COLO668 (cell line): ENCODE data around the gene BBS7.

Experiments used
- DNase-seq: peaks from one replicate; lab custom pipeline; 2025; ENCODE audit not compliant: unreplicated experiment; lab: John Stamatoyannopoulos, UW

The BBS7 gene

GRCh38 chr4:121827853-121828252 is 42.4 kb downstream of the BBS7 start:
- DNase-seq: no peak

GRCh38 chr4:121824950-121825349 is 45.3 kb downstream of the BBS7 start:
- DNase-seq: no peak

- DNase-seq: no peak
Observed at GRCh38 chr4:121824171-121824527, 46.1 kb downstream of the BBS7 start.

GRCh38 chr4:121823505-121824170 is 46.6 kb downstream of the BBS7 start, which contains the start of gene CCNA2:
Gene CCNA2 (minus strand): TSS chr4:121823883. CDS start chr4:121823628, 255 bp downstream.
- DNase-seq: peak; percentile 96

- DNase-seq: peak; percentile 14
Observed at GRCh38 chr4:121822796-121823504, 47.3 kb downstream of the BBS7 start.

GRCh38 chr4:121822047-121822446 is 48.2 kb downstream of the BBS7 start:
- DNase-seq: no peak

GRCh38 chr4:121819216-121819965 is 50.9 kb downstream of the BBS7 start:
- DNase-seq: no peak

GRCh38 chr4:121818215-121818614 is 52.1 kb downstream of the BBS7 start:
- DNase-seq: no peak

- no peak for DNase-seq
Observed at GRCh38 chr4:121817701-121818100, 52.6 kb downstream of the BBS7 start.

GRCh38 chr4:121817006-121817405 is 53.3 kb downstream of the BBS7 start:
- no peak for DNase-seq

GRCh38 chr4:121814756-121815155 is 55.5 kb downstream of the BBS7 start:
- DNase-seq: no peak

GRCh38 chr4:121811122-121811521 is 59.2 kb downstream of the BBS7 start:
- DNase-seq: no peak

GRCh38 chr4:121806411-121806810 is 63.9 kb downstream of the BBS7 start:
- DNase-seq: no peak

GRCh38 chr4:121801715-121802075 is 68.6 kb downstream of the BBS7 start:
- DNase-seq: no peak

GRCh38 chr4:121800961-121801714 is 69.1 kb downstream of the BBS7 start, which contains the start of gene EXOSC9:
Gene EXOSC9 (plus strand): TSS chr4:121801323. CDS start chr4:121801425, 102 bp downstream.
- peak; percentile 94 for DNase-seq

GRCh38 chr4:121800638-121800960 is 69.7 kb downstream of the BBS7 start:
- no peak for DNase-seq

- no peak for DNase-seq
Observed at GRCh38 chr4:121799867-121800501, 70.3 kb downstream of the BBS7 start.

GRCh38 chr4:121799208-121799823 is 71.0 kb downstream of the BBS7 start:
- no peak for DNase-seq

- no peak for DNase-seq
Observed at GRCh38 chr4:121796283-121796682, 74.0 kb downstream of the BBS7 start.

- no peak for DNase-seq
Observed at GRCh38 chr4:121794505-121795188, 75.6 kb downstream of the BBS7 start.
